ENCODE data around the gene SPATA20. TPM values are rescaled to one million over a fixed set of nuclear protein-coding genes. Genes with fewer than 3 reads are reported as not detected.

Gene SPATA20
- total and polyA plus RNA-seq, 2 of the 8 experiments (the other 6 are each of a cell fraction or from before 2014, with no cell fraction given), result 16.2 to 17.5 TPM

- no peak overlapping the region for H2BK20ac ChIP-seq (ENCODE audit: low read length)
- no peak overlapping the region for H2AK5ac ChIP-seq (ENCODE audit: low read depth, low read length)
- H2BK120ac ChIP-seq (replicated peaks; ENCODE audit: low read depth, low read length), result peak overlapping the region; percentile 40
- 81% methylated on average over 15 of the region's 15 CpGs; no CpG with 5 or more reads in 1 of the 2 experiments for WGBS, 2 experiments (ENCODE audit: extremely low coverage in 1 of 2, insufficient coverage in 1 of 2, insufficient read length in 1 of 2, insufficient replicate concordance in 2 of 2, low coverage in 1 of 2, low lambda C conversion rate in 2 of 2, missing lambda C conversion rate in 1 of 2)
- H4K20me1 ChIP-seq (replicated peaks in 1 of 2; ENCODE audit: control insufficient read depth in 1 of 2, insufficient read depth in 2 of 2, low read length in 2 of 2), result peaks cover 0 to 1% of the 10 kb centered on the region in 2 experiments
- peak in 1 of 2 experiments; percentile 67 for DNase-seq (ENCODE audit: low read depth in 1 of 2, low spot score in 2 of 2)
- no peaks in the 10 kb centered on the region; the same call in 1 of the 2 replicates for H3K79me1 ChIP-seq (ENCODE audit: low read depth, low read length)
- peak overlapping the region; percentile 12; the same call in 1 of the 2 replicates for H2BK5ac ChIP-seq (ENCODE audit: low read depth, low read length)
- peaks cover 2 to 19% (median 10%) of the 10 kb centered on the region in 4 experiments for H3K4me1 ChIP-seq (replicated peaks in 1 of 4; ENCODE audit: control insufficient read depth in 3 of 4, insufficient read depth in 4 of 4, low read length in 3 of 4)
- H3K4ac ChIP-seq (replicated peaks; ENCODE audit: insufficient read length, low read depth, low read length), result no peak overlapping the region
- no peak overlapping the region for H2BK15ac ChIP-seq (ENCODE audit: low read length)
- no peak overlapping the region for H3K9ac ChIP-seq (replicated peaks in 1 of 4; ENCODE audit: extremely low read depth in 1 of 4, low read depth in 3 of 4, low read length in 3 of 4)
- no peak overlapping the region; a peak in 1 of 8 replicates for H3K4me3 ChIP-seq (ENCODE audit: extremely low read depth in 1 of 4, insufficient read depth in 2 of 4, low read depth in 3 of 4, low read length in 4 of 4)
- TF ChIP-seq KDM1A (IDR thresholded peaks at IDR 0.05; ENCODE audit: borderline replicate concordance, low read length) (peak; percentile 80; the same call in 1 of the 2 replicates), SAP30 (IDR thresholded peaks at IDR 0.05; ENCODE audit: insufficient read depth, insufficient replicate concordance, low read length) (no peak)
- H3K4me2 ChIP-seq (ENCODE audit: insufficient read depth in 1 of 2, low read depth in 2 of 2, low read length in 2 of 2), result no peak overlapping the region
- no peak overlapping the region for H3K23ac ChIP-seq (ENCODE audit: insufficient read length)
- no peak overlapping the region for H3K56ac ChIP-seq (replicated peaks; ENCODE audit: insufficient read length, low read depth, low read length)
- 0 out of 4 replicates have a peak, but pooled peaks cover 0 to 2% of the 10 kb centered on the region in 2 experiments for H3K79me2 ChIP-seq (ENCODE audit: control insufficient read depth in 1 of 2, insufficient read depth in 2 of 2, low read length in 2 of 2)
- no peak overlapping the region; the same call in 1 of the 2 replicates for H4K8ac ChIP-seq (ENCODE audit: extremely low read depth, insufficient read depth, low read length)
- H2AFZ ChIP-seq (ENCODE audit: low read length), result no peak overlapping the region
- H3K27ac ChIP-seq (ENCODE audit: low read depth, low read length), result no peak overlapping the region
- no peak overlapping the region for H2BK12ac ChIP-seq (ENCODE audit: low read depth, low read length)
- H3K9me3 ChIP-seq (ENCODE audit: insufficient read depth in 2 of 2, low read depth in 1 of 2, low read length in 1 of 2), result no peaks in the 10 kb centered on the region
- H3K36me3 ChIP-seq (ENCODE audit: control insufficient read depth in 2 of 4, insufficient read depth in 4 of 4, low read length in 3 of 4), result peaks cover 0 to 3% (median 0%) of the 10 kb centered on the region in 4 experiments; a peak in 1 of 8 replicates
- CTCF ChIA-PET (ENCODE audit: partially characterized antibody), result interaction anchor here (0.6 to 6.0 kb wide), 5 partner anchors 10 to 806 kb away, joined by 3 to 42 read pairs (median 4); no protein-coding TSS in a partner anchor
- H3K27me3 ChIP-seq (replicated peaks in 1 of 4; ENCODE audit: control insufficient read depth in 3 of 4, extremely low read depth in 1 of 4, insufficient read depth in 3 of 4, low read length in 3 of 4), result peaks cover 0 to 6% (median 5%) of the 10 kb centered on the region in 4 experiments; a peak in 4 of 7 replicates
- POLR2A ChIA-PET (ENCODE audit: partially characterized antibody), result interaction anchor here (1.1 kb wide), 1 partner anchor 61 kb away, joined by 3 read pairs; no protein-coding TSS in a partner anchor
- H4K91ac ChIP-seq (replicated peaks; ENCODE audit: insufficient read length, low read length), result peak overlapping the region; percentile 58
- no peak overlapping the region for H3K18ac ChIP-seq (ENCODE audit: extremely low read depth, low read length)
- peaks cover 5% of the 10 kb centered on the region; the same call in 1 of the 2 replicates for H3K23me2 ChIP-seq (ENCODE audit: low read depth, low read length)
- H3K14ac ChIP-seq (ENCODE audit: insufficient read length), result no peak overlapping the region
- FAIRE-seq, result peak; percentile 52
- H4K5ac ChIP-seq (ENCODE audit: insufficient read length, low read depth, low read length), result no peak overlapping the region
Measured at GRCh38 chr17:50539762-50540559, 7.0 kb upstream of the SPATA20 start.
